HCT116 (cell line): ENCODE measurements around the gene ANKRD13D. TPM values are rescaled to one million over a fixed set of nuclear protein-coding genes. Genes with fewer than 3 reads are reported as not detected.

Source experiments
- ATAC-seq: fragments of 200-7000 bp; cut with Tn5 transposase; 2 replicates; pipeline ENCODE4 v1.9.1; 2020; ENCODE audit warnings: mild to moderate bottlenecking, moderate library complexity
- BruUV-seq: library from RNA; stranded (reverse); fragments of 400-500 nt; replicated peaks from 2 replicates; lab custom pipeline; 2021; lab: Mats Ljungman, UMichigan
- CTCF ChIA-PET: fragments of 300-600 bp; sonication (Branson Sonifier 250); formaldehyde crosslinking; loops from one replicate; lab custom pipeline; 2021; ENCODE audit warnings: antibody characterized with exemption; lab: Charles Lee
- POLR2A ChIA-PET: fragments of 300-600, 350-600 bp; sonication (Branson Sonifier 250); formaldehyde crosslinking; loops from one replicate; lab custom pipeline; 2021; ENCODE audit warnings: antibody characterized with exemption; lab: Charles Lee
- RAD21 ChIA-PET, 2 experiments: fragments of 300-600 bp; sonication (Branson Sonifier 250); formaldehyde crosslinking; loops; one replicate each; lab custom pipeline; 2023; ENCODE audit warnings: low total read pairs in 2 of 2; ENCODE audit not compliant: uncharacterized antibody in 2 of 2, unreplicated experiment in 2 of 2, low non-redundant PET in 1 of 2; lab: Charles Lee
- DNase-seq: peaks from one replicate; pipeline ENCODE4 v3.0.0-alpha.2; 2010; ENCODE audit warnings: low read depth, low spot score
- H2AFZ ChIP-seq: fragments of 200-600 bp; shearing (Covaris generic), sonication (generic); 2 replicates; pipeline ENCODE4 v1.6.1; 2017; ENCODE audit warnings: low read depth, mixed run types, mixed read lengths, antibody characterized with exemption, low read length; ENCODE audit not compliant: poor library complexity, severe bottlenecking
- H3K27ac ChIP-seq: 2 replicates; pipeline ENCODE4 v1.5.1; 2012; ENCODE audit warnings: low read depth, low read length
- H3K27me3 ChIP-seq: fragments of 200-600 bp; sonication (generic); 2 replicates; pipeline ENCODE4 v1.6.1; 2016; ENCODE audit warnings: mixed run types, low read length, mixed read lengths; ENCODE audit not compliant: insufficient read depth
- H3K36me3 ChIP-seq, 2 experiments: fragments of 200-500 bp in 1 of 2; fragments of 200-600 bp in 1 of 2; sonication (Bioruptor generic) in 1 of 2; sonication (generic) in 1 of 2; 2 replicates each; pipeline versions ENCODE4 v1.5.1 to v1.6.1; 2014 to 2016; ENCODE audit warnings: low read length in 2 of 2, inconsistent platforms in 1 of 2, mixed read lengths in 1 of 2, mixed run types in 1 of 2; ENCODE audit not compliant: insufficient read depth in 2 of 2, control insufficient read depth in 1 of 2
- H3K4me1 ChIP-seq, 2 experiments: fragments of 200-600 bp in 1 of 2; sonication (generic) in 1 of 2; 2 replicates each; pipeline versions ENCODE4 v1.5.1 to v1.6.1; 2012 to 2017; ENCODE audit warnings: low read length in 2 of 2, inconsistent platforms in 1 of 2, mild to moderate bottlenecking in 1 of 2, mixed read lengths in 1 of 2, mixed run types in 1 of 2, moderate library complexity in 1 of 2; ENCODE audit not compliant: insufficient read depth in 2 of 2, control insufficient read depth in 1 of 2
- H3K4me2 ChIP-seq: fragments of 200-600 bp; sonication (generic); 2 replicates; pipeline ENCODE4 v1.6.1; 2017; ENCODE audit warnings: mixed run types, low read length, mixed read lengths
- H3K4me3 ChIP-seq, 2 experiments: fragments of 200-600 bp in 1 of 2; sonication (generic) in 1 of 2; replicated peaks in 1 of 2; 2 replicates each; pipeline ENCODE4 v1.5.1; 2011 to 2016; ENCODE audit warnings: low read length in 2 of 2, control low read depth in 1 of 2, low read depth in 1 of 2, mild to moderate bottlenecking in 1 of 2, mixed read lengths in 1 of 2, mixed run types in 1 of 2
- H3K79me2 ChIP-seq: fragments of 200-600 bp; sonication (generic); 2 replicates; pipeline ENCODE4 v1.6.1; 2017; ENCODE audit warnings: mild to moderate bottlenecking, mixed run types, low read length, moderate library complexity, mixed read lengths; ENCODE audit not compliant: insufficient read depth
- H3K9ac ChIP-seq: fragments of 200-600 bp; sonication (generic); 2 replicates; pipeline ENCODE4 v1.6.1; 2016; ENCODE audit warnings: low read length, mixed read lengths
- H3K9me2 ChIP-seq: fragments of 200-600 bp; sonication (generic), shearing (Covaris generic); 2 replicates; pipeline ENCODE4 v1.6.1; 2017; ENCODE audit warnings: mixed run types, mild to moderate bottlenecking, moderate library complexity; ENCODE audit not compliant: insufficient read depth
- H3K9me3 ChIP-seq, 2 experiments: fragments of 200-500 bp in 1 of 2; fragments of 200-600 bp in 1 of 2; sonication (Bioruptor generic) in 1 of 2; sonication (generic) in 1 of 2; 2 replicates each; pipeline ENCODE4 v1.6.1; 2014 to 2017; ENCODE audit warnings: low read length in 2 of 2, mixed read lengths in 2 of 2, inconsistent platforms in 1 of 2, low read depth in 1 of 2, mild to moderate bottlenecking in 1 of 2, mixed run types in 1 of 2, moderate library complexity in 1 of 2; ENCODE audit not compliant: control insufficient read depth in 1 of 2, insufficient read depth in 1 of 2
- H4K20me1 ChIP-seq: fragments of 200-600 bp; sonication (generic), shearing (Covaris generic); 2 replicates; pipeline ENCODE4 v1.6.1; 2017; ENCODE audit warnings: mixed run types, mild to moderate bottlenecking, moderate library complexity; ENCODE audit not compliant: insufficient read depth
- CEBPB ChIP-seq: IDR thresholded peaks from 2 replicates; pipeline ENCODE4 v1.6.1; 2012; ENCODE audit warnings: low read depth
- ELF1 ChIP-seq: IDR thresholded peaks from 2 replicates; pipeline ENCODE4 v1.6.1; 2012; ENCODE audit warnings: low read depth, borderline replicate concordance
- EZH2phosphoT487 ChIP-seq: fragments of 200-600 bp; IDR thresholded peaks from 2 replicates; pipeline ENCODE4 v1.6.1; 2018; ENCODE audit warnings: antibody characterized with exemption, borderline replicate concordance
- FOSL1 ChIP-seq: IDR thresholded peaks from 2 replicates; pipeline ENCODE4 v1.6.1; 2012; ENCODE audit warnings: low read depth
- JUND ChIP-seq: IDR thresholded peaks from 2 replicates; pipeline ENCODE4 v1.6.1; 2012
- POLR2A ChIP-seq: IDR thresholded peaks from 2 replicates; pipeline ENCODE4 v1.7.0; 2011; ENCODE audit warnings: borderline replicate concordance; ENCODE audit not compliant: insufficient read depth, insufficient read length; ENCODE audit errors: extremely low read depth
- POLR2AphosphoS5 ChIP-seq: IDR thresholded peaks from 2 replicates; pipeline ENCODE4 v1.6.1; 2011; ENCODE audit warnings: mild to moderate bottlenecking, low read depth, low read length, moderate library complexity
- SIN3A ChIP-seq: IDR thresholded peaks from 2 replicates; pipeline ENCODE4 v1.6.1; 2012; ENCODE audit warnings: low read depth
- SP1 ChIP-seq: IDR thresholded peaks from 2 replicates; pipeline ENCODE4 v1.6.1; 2012; ENCODE audit warnings: low read depth
- intact Hi-C: fragments of 100-400 bp; cut with micrococcal nuclease; formaldehyde crosslinking; loops from 2 replicates; pipeline ENCODE4 v1.10.0; 2022
- total RNA-seq: library from RNA; stranded (reverse); gene quantifications from one replicate; pipeline ENCODE4 v1.2.1, GENCODE V29; 2021; ENCODE audit not compliant: unreplicated experiment
- TF ChIP-seq, protein P1 (sequence below), 3 experiments: fragments of 200-600 bp in 1 of 3; sonication (generic) in 1 of 3; IDR thresholded peaks in 2 of 3; conservative IDR thresholded peaks in 1 of 3; 2 replicates each; pipeline ENCODE4 v1.5.1; 2012 to 2017; ENCODE audit warnings: low read depth in 2 of 3, low read length in 2 of 3, antibody characterized with exemption in 1 of 3, borderline replicate concordance in 1 of 3, control low read depth in 1 of 3, mild to moderate bottlenecking in 1 of 3, mixed read lengths in 1 of 3, mixed run types in 1 of 3, moderate library complexity in 1 of 3; ENCODE audit not compliant: insufficient read depth in 1 of 3

ANKRD13D gene
- total RNA-seq, 1 experiment from 2014 or later: 61.1 TPM

GRCh38 chr11:67250059-67251043, 38.8 kb upstream of the ANKRD13D start:
- DNase-seq: no peak
- no peak for ATAC-seq
- ChIA-PET POLR2A (no interaction called here), CTCF (no interaction called here), RAD21 (no interaction called here)
- no peak overlapping the region for H3K4me3 ChIP-seq
- no peak overlapping the region for H3K4me2 ChIP-seq
- intact Hi-C loops: no loop called here
- no TSS peak for BruUV-seq
- no peak overlapping the region for H3K9ac ChIP-seq
- TF ChIP-seq, protein P1, sequence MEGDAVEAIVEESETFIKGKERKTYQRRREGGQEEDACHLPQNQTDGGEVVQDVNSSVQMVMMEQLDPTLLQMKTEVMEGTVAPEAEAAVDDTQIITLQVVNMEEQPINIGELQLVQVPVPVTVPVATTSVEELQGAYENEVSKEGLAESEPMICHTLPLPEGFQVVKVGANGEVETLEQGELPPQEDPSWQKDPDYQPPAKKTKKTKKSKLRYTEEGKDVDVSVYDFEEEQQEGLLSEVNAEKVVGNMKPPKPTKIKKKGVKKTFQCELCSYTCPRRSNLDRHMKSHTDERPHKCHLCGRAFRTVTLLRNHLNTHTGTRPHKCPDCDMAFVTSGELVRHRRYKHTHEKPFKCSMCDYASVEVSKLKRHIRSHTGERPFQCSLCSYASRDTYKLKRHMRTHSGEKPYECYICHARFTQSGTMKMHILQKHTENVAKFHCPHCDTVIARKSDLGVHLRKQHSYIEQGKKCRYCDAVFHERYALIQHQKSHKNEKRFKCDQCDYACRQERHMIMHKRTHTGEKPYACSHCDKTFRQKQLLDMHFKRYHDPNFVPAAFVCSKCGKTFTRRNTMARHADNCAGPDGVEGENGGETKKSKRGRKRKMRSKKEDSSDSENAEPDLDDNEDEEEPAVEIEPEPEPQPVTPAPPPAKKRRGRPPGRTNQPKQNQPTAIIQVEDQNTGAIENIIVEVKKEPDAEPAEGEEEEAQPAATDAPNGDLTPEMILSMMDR (IDR thresholded peaks at IDR 0.05 in 2 of 3, conservative IDR thresholded peaks at IDR 0.05 in 1 of 3; ENCODE audit: borderline replicate concordance in 1 of 3, insufficient read depth in 1 of 3, low read depth in 2 of 3, low read length in 2 of 3): no peak
- no peak for TF ChIP-seq SIN3A
- no peak for TF ChIP-seq FOSL1
- no peak for TF ChIP-seq CEBPB
- TF ChIP-seq EZH2phosphoT487: no peak
- TF ChIP-seq POLR2AphosphoS5: no peak
- TF ChIP-seq JUND: no peak
- no peak for TF ChIP-seq POLR2A
- no peak for TF ChIP-seq SP1
- TF ChIP-seq ELF1: no peak
- H3K4me1 ChIP-seq: peaks cover 20 to 22% of the 10 kb centered on the region in 2 experiments
- no peaks in the 10 kb centered on the region for H4K20me1 ChIP-seq
- H3K36me3 ChIP-seq: peaks cover 73 to 94% of the 10 kb centered on the region in 2 experiments
- H3K9me2 ChIP-seq: no peaks in the 10 kb centered on the region
- peaks cover 39% of the 10 kb centered on the region; the same call in 1 of the 2 replicates for H3K79me2 ChIP-seq
- no peak overlapping the region; the same call in 1 of the 2 replicates for H3K27ac ChIP-seq
- no peak overlapping the region for H2AFZ ChIP-seq
- no peaks in the 10 kb centered on the region for H3K27me3 ChIP-seq
- no peaks in the 10 kb centered on the region for H3K9me3 ChIP-seq
